PC-9 (cell line): ENCODE measurements around the gene CALM3. TPM values are rescaled to one million over a fixed set of nuclear protein-coding genes. Genes with fewer than 3 reads are reported as not detected.

Source experiments
- BruUV-seq: library from RNA; stranded (reverse); fragments of 400-500 nt; replicated peaks from 2 replicates; lab custom pipeline; 2021; lab: Mats Ljungman, UMichigan
- CTCF ChIA-PET: fragments of 300-600 bp; sonication (Branson Sonifier 250); formaldehyde crosslinking; loops from one replicate; lab custom pipeline; 2022; ENCODE audit warnings: antibody characterized with exemption; lab: Charles Lee
- POLR2A ChIA-PET: fragments of 300-600 bp; sonication (Branson Sonifier 250); formaldehyde crosslinking; loops from one replicate; lab custom pipeline; 2022; ENCODE audit warnings: antibody characterized with exemption; ENCODE audit not compliant: unreplicated experiment; lab: Charles Lee
- DNase-seq, 2 experiments: peaks; one replicate each; pipeline versions ENCODE4 v3.0.0 to v3.0.0-alpha.2; 2015 to 2022; ENCODE audit warnings: mixed read lengths in 1 of 2
- H2AFZ ChIP-seq: fragments of 200-600 bp; sonication (generic); 2 replicates; pipeline ENCODE4 v1.8.1; 2017; ENCODE audit warnings: antibody characterized with exemption
- H3F3A ChIP-seq: fragments of 200-600 bp; sonication (generic); 2 replicates; pipeline ENCODE4 v1.8.1; 2017; ENCODE audit warnings: antibody characterized with exemption, mild to moderate bottlenecking, low read depth; ENCODE audit not compliant: insufficient read depth
- H3K27ac ChIP-seq: fragments of 200-600 bp; sonication (generic); 2 replicates; pipeline ENCODE4 v1.6.1; 2016; ENCODE audit warnings: mixed run types
- H3K27me3 ChIP-seq: fragments of 200-600 bp; sonication (generic); 2 replicates; pipeline ENCODE4 v1.6.1; 2016; ENCODE audit warnings: low read depth, mixed run types; ENCODE audit not compliant: insufficient read depth
- H3K36me3 ChIP-seq: fragments of 200-600 bp; sonication (generic); 2 replicates; pipeline ENCODE4 v1.6.1; 2016; ENCODE audit warnings: low read depth, mixed run types
- H3K4me1 ChIP-seq: fragments of 200-600 bp; sonication (generic); replicated peaks from 2 replicates; pipeline ENCODE4 v1.6.1; 2016; ENCODE audit warnings: mixed run types; ENCODE audit not compliant: insufficient read depth
- H3K4me2 ChIP-seq: fragments of 200-600 bp; sonication (generic); 2 replicates; pipeline ENCODE4 v1.6.1; 2017; ENCODE audit warnings: mixed run types
- H3K4me3 ChIP-seq: fragments of 200-600 bp; sonication (generic); 2 replicates; pipeline ENCODE4 v1.6.1; 2016; ENCODE audit warnings: mixed run types
- H3K79me2 ChIP-seq: fragments of 200-600 bp; sonication (generic); 2 replicates; pipeline ENCODE4 v1.6.1; 2017; ENCODE audit warnings: low read depth, mixed run types
- H3K9me2 ChIP-seq: fragments of 200-600 bp; sonication (generic); 2 replicates; pipeline ENCODE4 v1.8.1; 2017; ENCODE audit warnings: mild to moderate bottlenecking; ENCODE audit not compliant: insufficient read depth
- H3K9me3 ChIP-seq: fragments of 200-600 bp; sonication (generic); 2 replicates; pipeline ENCODE4 v1.8.1; 2016; ENCODE audit warnings: low read depth; ENCODE audit not compliant: insufficient read depth
- H4K20me1 ChIP-seq: fragments of 200-600 bp; sonication (generic); 2 replicates; pipeline ENCODE4 v1.8.1; 2017; ENCODE audit not compliant: insufficient read depth
- EZH2 ChIP-seq: fragments of 200-600 bp; sonication (generic); IDR thresholded peaks from 2 replicates; pipeline ENCODE4 v1.8.0; 2017; ENCODE audit warnings: antibody characterized with exemption, low read depth
- intact Hi-C: fragments of 100-400 bp; cut with micrococcal nuclease; formaldehyde crosslinking; loops from one replicate; pipeline ENCODE4 v1.10.0; 2022; ENCODE audit not compliant: unreplicated experiment
- total RNA-seq: library from RNA; stranded (reverse); gene quantifications from 2 replicates; pipeline ENCODE4 v1.2.3, GENCODE V29; 2021
- TF ChIP-seq, protein P1 (sequence below): fragments of 200-600 bp; sonication (generic); conservative IDR thresholded peaks from 2 replicates; pipeline ENCODE4 v1.6.1; 2017; ENCODE audit warnings: mixed run types, antibody characterized with exemption, mild to moderate bottlenecking, moderate library complexity

CALM3 gene
- total RNA-seq, 1 experiment from 2014 or later = 239 TPM

DNA sequence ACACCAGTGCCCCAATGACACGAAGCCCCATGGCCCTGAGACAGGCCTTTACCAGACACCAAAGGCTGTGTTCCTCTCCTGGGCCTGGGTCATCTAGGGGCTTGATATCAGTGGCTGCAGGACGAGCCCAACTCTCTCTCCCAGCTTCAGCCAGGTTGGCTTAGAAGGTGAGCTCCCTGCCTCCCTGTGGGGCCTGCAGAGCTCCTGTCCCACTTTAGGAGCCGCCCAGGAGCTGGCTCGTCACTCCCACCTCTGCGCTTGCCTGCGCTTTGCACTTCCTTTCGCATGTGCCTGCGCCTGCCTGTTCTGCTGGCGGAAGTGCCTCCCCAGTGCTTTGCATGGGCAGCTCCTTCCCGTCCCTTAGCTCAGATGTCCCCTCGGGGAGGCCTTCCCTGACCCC lies 4.9 kb downstream of the CALM3 start:
- intact Hi-C loops = no loop called here
- no peak overlapping the region for H2AFZ ChIP-seq
- H3K27ac ChIP-seq = no peak overlapping the region
- no peaks in the 10 kb centered on the region for H3K27me3 ChIP-seq
- POLR2A ChIA-PET = interaction anchor here (0.7 kb wide), 1 partner anchor 55 kb away, joined by 3 read pairs; the partner anchor contains the start of gene DACT3
- no peak overlapping the region for H3K4me3 ChIP-seq
- H3K9me3 ChIP-seq = no peaks in the 10 kb centered on the region
- no peak for DNase-seq
- no peaks in the 10 kb centered on the region for H4K20me1 ChIP-seq
- peaks cover 35% of the 10 kb centered on the region for H3K79me2 ChIP-seq
- H3K36me3 ChIP-seq = peaks cover 18% of the 10 kb centered on the region; the same call in 1 of the 2 replicates
- peaks cover 12% of the 10 kb centered on the region; the same call in 1 of the 2 replicates for H3K4me1 ChIP-seq
- CTCF ChIA-PET = no interaction called here
- H3K4me2 ChIP-seq = no peak overlapping the region
- TF ChIP-seq, protein P1, sequence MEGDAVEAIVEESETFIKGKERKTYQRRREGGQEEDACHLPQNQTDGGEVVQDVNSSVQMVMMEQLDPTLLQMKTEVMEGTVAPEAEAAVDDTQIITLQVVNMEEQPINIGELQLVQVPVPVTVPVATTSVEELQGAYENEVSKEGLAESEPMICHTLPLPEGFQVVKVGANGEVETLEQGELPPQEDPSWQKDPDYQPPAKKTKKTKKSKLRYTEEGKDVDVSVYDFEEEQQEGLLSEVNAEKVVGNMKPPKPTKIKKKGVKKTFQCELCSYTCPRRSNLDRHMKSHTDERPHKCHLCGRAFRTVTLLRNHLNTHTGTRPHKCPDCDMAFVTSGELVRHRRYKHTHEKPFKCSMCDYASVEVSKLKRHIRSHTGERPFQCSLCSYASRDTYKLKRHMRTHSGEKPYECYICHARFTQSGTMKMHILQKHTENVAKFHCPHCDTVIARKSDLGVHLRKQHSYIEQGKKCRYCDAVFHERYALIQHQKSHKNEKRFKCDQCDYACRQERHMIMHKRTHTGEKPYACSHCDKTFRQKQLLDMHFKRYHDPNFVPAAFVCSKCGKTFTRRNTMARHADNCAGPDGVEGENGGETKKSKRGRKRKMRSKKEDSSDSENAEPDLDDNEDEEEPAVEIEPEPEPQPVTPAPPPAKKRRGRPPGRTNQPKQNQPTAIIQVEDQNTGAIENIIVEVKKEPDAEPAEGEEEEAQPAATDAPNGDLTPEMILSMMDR = no peak
- no peak for TF ChIP-seq EZH2
- no TSS peak for BruUV-seq
- H3K9me2 ChIP-seq = no peaks in the 10 kb centered on the region
- H3F3A ChIP-seq = no peaks in the 10 kb centered on the region; the same call in 1 of the 2 replicates

DNA sequence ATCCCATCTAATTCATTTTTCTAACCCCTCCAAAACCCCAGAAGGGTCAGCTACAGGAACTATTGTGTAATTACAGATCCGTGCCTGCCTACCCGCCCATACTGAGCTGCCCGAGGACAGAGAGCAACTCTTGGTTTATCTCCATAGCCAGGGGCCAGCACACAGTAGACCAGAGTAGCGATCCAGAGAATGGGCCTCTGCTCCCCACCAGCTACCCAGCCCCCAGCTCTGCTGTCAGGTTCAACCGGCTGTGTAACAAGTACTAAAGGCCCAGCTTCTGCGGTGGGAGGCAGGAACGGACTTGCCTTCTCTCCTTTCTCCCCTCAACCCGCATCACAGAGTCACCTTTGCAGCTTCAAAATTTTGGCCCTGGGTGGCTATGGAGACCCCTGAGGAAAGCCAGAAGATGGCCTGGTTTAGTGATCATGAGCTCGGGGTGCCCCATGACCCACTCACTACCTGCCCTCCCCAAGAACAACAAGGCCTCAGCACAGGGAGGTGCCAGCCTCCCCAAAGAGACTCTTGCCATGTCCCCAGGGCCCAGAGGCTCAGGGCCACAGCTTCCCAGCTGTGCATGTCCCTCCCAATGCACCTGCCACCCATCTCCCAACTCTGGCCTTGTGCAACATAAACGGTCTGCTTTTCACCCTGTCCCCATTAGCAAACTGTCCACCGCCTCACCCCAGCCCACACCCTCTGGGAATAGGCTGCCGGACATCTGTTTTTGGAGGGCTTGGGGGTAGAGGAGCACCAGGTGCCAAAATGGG lies 5.7 kb downstream of the CALM3 start:
- no peaks in the 10 kb centered on the region for H3K9me2 ChIP-seq
- H3F3A ChIP-seq = peaks cover 8% of the 10 kb centered on the region; the same call in 1 of the 2 replicates
- H3K9me3 ChIP-seq = no peaks in the 10 kb centered on the region
- BruUV-seq = no TSS peak
- intact Hi-C loops = no loop called here
- peaks cover 12% of the 10 kb centered on the region; the same call in 1 of the 2 replicates for H3K4me1 ChIP-seq
- no peak overlapping the region for H3K27ac ChIP-seq
- no peaks in the 10 kb centered on the region for H3K27me3 ChIP-seq
- H3K79me2 ChIP-seq = peaks cover 29% of the 10 kb centered on the region
- no peaks in the 10 kb centered on the region for H4K20me1 ChIP-seq
- H3K36me3 ChIP-seq = peaks cover 18% of the 10 kb centered on the region; the same call in 1 of the 2 replicates
- no peak for DNase-seq
- no peak overlapping the region for H3K4me2 ChIP-seq
- no peak for TF ChIP-seq EZH2
- TF ChIP-seq, protein P1 = no peak
- CTCF ChIA-PET = no interaction called here
- H2AFZ ChIP-seq = no peak overlapping the region
- H3K4me3 ChIP-seq = no peak overlapping the region
- POLR2A ChIA-PET = interaction anchor here (0.6 to 0.7 kb wide), 2 partner anchors 54 to 991 kb away, joined by 3 to 4 read pairs; partner anchors contain the start of gene DACT3

GRCh38 chr19:46607448-46607841 lies 6.3 kb downstream of the CALM3 start:
- POLR2A ChIA-PET = interaction anchor here (0.6 kb wide), 1 partner anchor 992 kb away, joined by 4 read pairs; no protein-coding TSS in a partner anchor
- Histone ChIP-seq H3F3A (peaks cover 11% of the 10 kb centered on the region; the same call in 1 of the 2 replicates), H3K4me2 (no peak overlapping the region), H3K36me3 (peaks cover 18% of the 10 kb centered on the region; the same call in 1 of the 2 replicates), H3K9me3 (no peaks in the 10 kb centered on the region), H4K20me1 (no peaks in the 10 kb centered on the region), H2AFZ (no peak overlapping the region), H3K4me3 (no peak overlapping the region), H3K79me2 (peaks cover 23% of the 10 kb centered on the region), H3K27ac (no peak overlapping the region), H3K9me2 (no peaks in the 10 kb centered on the region), H3K27me3 (no peaks in the 10 kb centered on the region), H3K4me1 (peaks cover 7% of the 10 kb centered on the region; the same call in 1 of the 2 replicates)
- TF ChIP-seq, protein P1 = no peak
- no peak for TF ChIP-seq EZH2
- intact Hi-C loops = no loop called here
- CTCF ChIA-PET = no interaction called here
- no TSS peak for BruUV-seq
- DNase-seq = no peak
